OCI-M1 (cell line): ENCODE results near the gene DAGLB.
A peak's percentile ranks its signal among the peaks of the same experiment; 100 is the strongest.
"Not testable (repeated sequence)": the region's sequence is repeated elsewhere in the genome, so short reads cannot be mapped to it uniquely, and the experiment has no call there.

Experiments used
- DNase-seq: peaks from one replicate; lab custom pipeline; 2025; lab: John Stamatoyannopoulos, UW

Gene DAGLB

GRCh38 chr7:6397759-6398495 lies 49.8 kb downstream of the DAGLB start:
- not testable (repeated sequence) for DNase-seq

- no peak for DNase-seq
Observed at GRCh38 chr7:6395898-6396595, 51.7 kb downstream of the DAGLB start.

GRCh38 chr7:6394114-6394513 lies 53.6 kb downstream of the DAGLB start:
- no peak for DNase-seq

- peak; percentile 68 for DNase-seq
Observed at GRCh38 chr7:6393667-6394056, 54.1 kb downstream of the DAGLB start.

- DNase-seq: peak; percentile 94
Observed at GRCh38 chr7:6392712-6393666, 54.8 kb downstream of the DAGLB start.

- no peak for DNase-seq
Observed at GRCh38 chr7:6389728-6390127, 58.0 kb downstream of the DAGLB start.

- DNase-seq: no peak
Observed at GRCh38 chr7:6387734-6388294, 59.9 kb downstream of the DAGLB start.

GRCh38 chr7:6386779-6387178 lies 61.0 kb downstream of the DAGLB start:
- no peak for DNase-seq

- DNase-seq: no peak
Observed at GRCh38 chr7:6385909-6386560, 61.7 kb downstream of the DAGLB start.

- no peak for DNase-seq
Observed at GRCh38 chr7:6385110-6385781, 62.5 kb downstream of the DAGLB start.

- DNase-seq: no peak
Observed at GRCh38 chr7:6384327-6384726, 63.4 kb downstream of the DAGLB start.

GRCh38 chr7:6382817-6383216 lies 64.9 kb downstream of the DAGLB start:
- no peak for DNase-seq

- DNase-seq: not testable (repeated sequence)
Observed at GRCh38 chr7:6381846-6382245, 65.9 kb downstream of the DAGLB start.

- no peak for DNase-seq
Observed at GRCh38 chr7:6380310-6381095, 67.3 kb downstream of the DAGLB start.

- DNase-seq: no peak
Observed at GRCh38 chr7:6379886-6380285, 67.9 kb downstream of the DAGLB start.

GRCh38 chr7:6378556-6378955 lies 69.2 kb downstream of the DAGLB start:
- DNase-seq: not testable (repeated sequence)

- no peak for DNase-seq
Observed at GRCh38 chr7:6376820-6377219, 70.9 kb downstream of the DAGLB start.

GRCh38 chr7:6375348-6376101 lies 72.2 kb downstream of the DAGLB start:
- DNase-seq: peak; percentile 32

GRCh38 chr7:6367701-6368211 lies 80.0 kb downstream of the DAGLB start:
- peak; percentile 46 for DNase-seq
